Mesenchymal stem cell (in vitro differentiated cells and primary cell): ENCODE data around the gene PALLD.

Experiments used
- DNase-seq: peaks from one replicate; pipeline ENCODE4 v3.0.0-alpha.2; 2013
- H2AFZ ChIP-seq: one replicate; pipeline ENCODE4 v1.6.1; 2013; ENCODE audit warnings: low read depth, mild to moderate bottlenecking, control low read depth, inconsistent platforms, low read length, moderate library complexity
- H2AK5ac ChIP-seq: 2 replicates; pipeline ENCODE4 v1.6.1; 2013; ENCODE audit warnings: low read length, moderate library complexity, mild to moderate bottlenecking, inconsistent platforms; ENCODE audit not compliant: severe bottlenecking
- H2BK120ac ChIP-seq: one replicate; pipeline ENCODE4 v1.6.1; 2013; ENCODE audit warnings: low read depth, mild to moderate bottlenecking, inconsistent platforms, low read length, moderate library complexity
- H2BK12ac ChIP-seq, 2 experiments: one replicate each; pipeline ENCODE4 v1.6.1; 2013; ENCODE audit warnings: inconsistent platforms in 2 of 2, low read length in 2 of 2, mild to moderate bottlenecking in 2 of 2, moderate library complexity in 2 of 2, control low read depth in 1 of 2
- H2BK15ac ChIP-seq: one replicate; pipeline ENCODE4 v1.6.1; 2013; ENCODE audit warnings: mild to moderate bottlenecking, low read depth, inconsistent platforms; ENCODE audit not compliant: poor library complexity, severe bottlenecking
- H2BK5ac ChIP-seq: 2 replicates; pipeline ENCODE4 v1.6.1; 2013; ENCODE audit warnings: low read depth, mild to moderate bottlenecking, low read length, control low read depth, inconsistent platforms; ENCODE audit not compliant: poor library complexity, severe bottlenecking
- H3K14ac ChIP-seq, 2 experiments: one replicate each; pipeline ENCODE4 v1.6.1; 2013; ENCODE audit warnings: inconsistent platforms in 2 of 2, low read length in 2 of 2, control low read depth in 1 of 2, mild to moderate bottlenecking in 1 of 2, moderate library complexity in 1 of 2
- H3K18ac ChIP-seq, 2 experiments: one replicate each; pipeline ENCODE4 v1.6.1; 2013; ENCODE audit warnings: inconsistent platforms in 2 of 2, low read length in 2 of 2, control low read depth in 1 of 2, low read depth in 1 of 2, mild to moderate bottlenecking in 1 of 2
- H3K23ac ChIP-seq, 2 experiments: one replicate each; pipeline ENCODE4 v1.6.1; 2013; ENCODE audit warnings: inconsistent platforms in 2 of 2, low read length in 2 of 2, mild to moderate bottlenecking in 2 of 2, moderate library complexity in 2 of 2, control low read depth in 1 of 2
- H3K27ac ChIP-seq: 2 replicates; pipeline ENCODE4 v1.5.1; 2013; ENCODE audit warnings: mild to moderate bottlenecking, moderate library complexity, low read length, control low read depth, inconsistent platforms; ENCODE audit not compliant: poor library complexity, severe bottlenecking
- H3K27me3 ChIP-seq, 2 experiments: 2 replicates each; pipeline versions ENCODE4 v1.6.1 to v1.7.0; 2013; ENCODE audit warnings: low read length in 2 of 2, mild to moderate bottlenecking in 2 of 2, moderate library complexity in 2 of 2, control low read depth in 1 of 2, inconsistent platforms in 1 of 2; ENCODE audit not compliant: control insufficient read depth in 1 of 2, insufficient read depth in 1 of 2
- H3K36me3 ChIP-seq, 2 experiments: 2 replicates each; pipeline versions ENCODE4 v1.6.1 to v1.7.0; 2013; ENCODE audit warnings: low read length in 2 of 2, control low read depth in 1 of 2, inconsistent platforms in 1 of 2, low read depth in 1 of 2, mild to moderate bottlenecking in 1 of 2; ENCODE audit not compliant: insufficient read depth in 2 of 2, control insufficient read depth in 1 of 2
- H3K4ac ChIP-seq, 2 experiments: one replicate each; pipeline ENCODE4 v1.6.1; 2013; ENCODE audit warnings: inconsistent platforms in 2 of 2, low read length in 2 of 2, mild to moderate bottlenecking in 2 of 2, moderate library complexity in 2 of 2, control low read depth in 1 of 2, low read depth in 1 of 2
- H3K4me1 ChIP-seq: 2 replicates; pipeline ENCODE4 v1.6.1; 2013; ENCODE audit warnings: low read depth, low read length, control low read depth; ENCODE audit not compliant: control insufficient read depth, insufficient read depth
- H3K4me2 ChIP-seq: 2 replicates; pipeline ENCODE4 v1.6.1; 2013; ENCODE audit warnings: low read length, mild to moderate bottlenecking, inconsistent platforms; ENCODE audit not compliant: poor library complexity, severe bottlenecking
- H3K4me3 ChIP-seq, 2 experiments: 2 replicates each; pipeline versions ENCODE4 v1.5.1 to v1.7.0; 2013; ENCODE audit warnings: low read length in 2 of 2, mild to moderate bottlenecking in 2 of 2, control low read depth in 1 of 2, low read depth in 1 of 2; ENCODE audit not compliant: insufficient read depth in 1 of 2
- H3K79me1 ChIP-seq: replicated peaks from 2 replicates; pipeline ENCODE4 v1.6.1; 2013; ENCODE audit warnings: mild to moderate bottlenecking, control low read depth, low read length, inconsistent platforms; ENCODE audit not compliant: poor library complexity, severe bottlenecking
- H3K9ac ChIP-seq: 2 replicates; pipeline ENCODE4 v1.7.0; 2013; ENCODE audit warnings: mild to moderate bottlenecking, low read length, moderate library complexity
- H3K9me3 ChIP-seq: 2 replicates; pipeline ENCODE4 v1.7.0; 2013; ENCODE audit warnings: mild to moderate bottlenecking, low read length; ENCODE audit not compliant: control insufficient read depth
- H4K8ac ChIP-seq: one replicate; pipeline ENCODE4 v1.6.1; 2013; ENCODE audit warnings: inconsistent platforms, mild to moderate bottlenecking, low read length, moderate library complexity
- H4K91ac ChIP-seq: one replicate; pipeline ENCODE4 v1.6.1; 2013; ENCODE audit warnings: mild to moderate bottlenecking, low read length, inconsistent platforms
- WGBS: methylation state at CpG from one replicate; pipeline ENCODE4 v1.1.7; 2013; ENCODE audit warnings: mixed read lengths; 5-methylcytosine and 5-hydroxymethylcytosine counted together

The PALLD gene

GRCh38 chr4:168854350-168854921, 357.6 kb downstream of the PALLD start:
- Histone ChIP-seq H3K27ac (no peak overlapping the region), H3K36me3 (peaks cover 14 to 18% of the 10 kb centered on the region in 2 experiments), H3K4me2 (no peak overlapping the region), H2BK5ac (no peak overlapping the region), H4K91ac (peak overlapping the region; percentile 6), H3K79me1 (peaks cover 14% of the 10 kb centered on the region), H3K9me3 (no peaks in the 10 kb centered on the region), H3K4ac (peak overlapping the region in 1 of 2 experiments; percentile 53), H2BK120ac (no peak overlapping the region), H2AFZ (no peak overlapping the region), H3K14ac (no peak overlapping the region), H3K27me3 (no peaks in the 10 kb centered on the region), H3K18ac (peak overlapping the region in 1 of 2 experiments; percentile 74), H3K4me1 (peaks cover 17% of the 10 kb centered on the region), H3K4me3 (no peak overlapping the region), H2AK5ac (no peak overlapping the region), H4K8ac (no peak overlapping the region), H2BK15ac (no peak overlapping the region), H3K9ac (peak overlapping the region; percentile 25), H3K23ac (no peak overlapping the region), H2BK12ac (peak overlapping the region in 1 of 2 experiments; percentile 49)
- DNase-seq: no peak
- WGBS: 88% methylated on average over 6 of the region's 8 CpGs

- H3K27ac ChIP-seq: peak overlapping the region; percentile 50
- H2BK5ac ChIP-seq: no peak overlapping the region
- H3K18ac ChIP-seq: no peak overlapping the region
- H2BK12ac ChIP-seq: no peak overlapping the region
- H2BK15ac ChIP-seq: no peak overlapping the region
- no peak overlapping the region for H3K4ac ChIP-seq
- no peak overlapping the region for H3K4me2 ChIP-seq
- no peak overlapping the region for H3K14ac ChIP-seq
- DNase-seq: peak; percentile 97
- no peak overlapping the region for H2AFZ ChIP-seq
- H3K9me3 ChIP-seq: no peaks in the 10 kb centered on the region
- no peak overlapping the region for H2BK120ac ChIP-seq
- peaks cover 14 to 16% of the 10 kb centered on the region in 2 experiments for H3K36me3 ChIP-seq
- H3K4me1 ChIP-seq: peaks cover 19% of the 10 kb centered on the region
- peaks cover 12% of the 10 kb centered on the region for H3K79me1 ChIP-seq
- no peak overlapping the region for H3K9ac ChIP-seq
- H4K91ac ChIP-seq: no peak overlapping the region
- WGBS: 0% methylated on average over 2 of the region's 2 CpGs
- no peaks in the 10 kb centered on the region for H3K27me3 ChIP-seq
- H2AK5ac ChIP-seq: no peak overlapping the region
- H3K4me3 ChIP-seq: no peak overlapping the region
- no peak overlapping the region for H3K23ac ChIP-seq
- H4K8ac ChIP-seq: no peak overlapping the region
These were observed 359.5 kb downstream of the PALLD start for GRCh38 chr4:168856312-168856711.

GRCh38 chr4:168857009-168857408, 360.2 kb downstream of the PALLD start:
- peak overlapping the region; percentile 39 for H3K27ac ChIP-seq
- no peaks in the 10 kb centered on the region for H3K27me3 ChIP-seq
- H3K9ac ChIP-seq: no peak overlapping the region
- H2AK5ac ChIP-seq: peak overlapping the region; percentile 36
- H2BK5ac ChIP-seq: no peak overlapping the region
- peaks cover 18% of the 10 kb centered on the region for H3K4me1 ChIP-seq
- peak overlapping the region in 1 of 2 experiments; percentile 59 for H2BK12ac ChIP-seq
- no peak overlapping the region for H3K14ac ChIP-seq
- H3K36me3 ChIP-seq: peaks cover 11 to 13% of the 10 kb centered on the region in 2 experiments
- H2BK15ac ChIP-seq: no peak overlapping the region
- H3K18ac ChIP-seq: peak overlapping the region; percentile 84 to 85
- peak overlapping the region in 1 of 2 experiments; percentile 54 for H3K4ac ChIP-seq
- H3K23ac ChIP-seq: no peak overlapping the region
- WGBS: 100% methylated on average over 3 of the region's 6 CpGs
- H2BK120ac ChIP-seq: no peak overlapping the region
- H4K91ac ChIP-seq: no peak overlapping the region
- no peak for DNase-seq
- H2AFZ ChIP-seq: no peak overlapping the region
- no peak overlapping the region for H3K4me2 ChIP-seq
- H4K8ac ChIP-seq: peak overlapping the region; percentile 93
- H3K4me3 ChIP-seq: no peak overlapping the region
- H3K9me3 ChIP-seq: no peaks in the 10 kb centered on the region
- H3K79me1 ChIP-seq: peaks cover 8% of the 10 kb centered on the region

- Histone ChIP-seq H3K27me3 (no peaks in the 10 kb centered on the region), H3K14ac (no peak overlapping the region), H4K91ac (no peak overlapping the region), H2BK12ac (no peak overlapping the region), H3K18ac (no peak overlapping the region), H4K8ac (peak overlapping the region; percentile 79), H3K9me3 (no peaks in the 10 kb centered on the region), H2AK5ac (no peak overlapping the region), H3K9ac (no peak overlapping the region), H2BK120ac (no peak overlapping the region), H2AFZ (no peak overlapping the region), H2BK5ac (no peak overlapping the region), H3K4me2 (no peak overlapping the region), H3K23ac (no peak overlapping the region), H3K4ac (no peak overlapping the region), H3K27ac (no peak overlapping the region), H3K79me1 (peaks cover 9% of the 10 kb centered on the region), H2BK15ac (no peak overlapping the region), H3K4me3 (no peak overlapping the region), H3K4me1 (peaks cover 17% of the 10 kb centered on the region), H3K36me3 (peaks cover 10 to 12% of the 10 kb centered on the region in 2 experiments)
- peak; percentile 75 for DNase-seq
- WGBS: 73% methylated on average over 3 of the region's 5 CpGs
These were observed 360.9 kb downstream of the PALLD start for GRCh38 chr4:168857546-168858314.
